Loucy (cell line): Measurements from ENCODE around the gene MTLN.
"Not testable (repeated sequence)": the region's sequence is repeated elsewhere in the genome, so short reads cannot be mapped to it uniquely, and the experiment has no call there.

Experiments used
- H2AFZ ChIP-seq: fragments of 200-600 bp; sonication (generic); 2 replicates; pipeline ENCODE4 v1.6.0; 2016; ENCODE audit warnings: antibody characterized with exemption, mild to moderate bottlenecking, low read length, moderate library complexity
- H3F3A ChIP-seq: fragments of 200-600 bp; 2 replicates; pipeline ENCODE4 v1.6.0; 2016; ENCODE audit warnings: antibody characterized with exemption, low read depth, mild to moderate bottlenecking
- H3K27me3 ChIP-seq: fragments of 200-600 bp; sonication (generic); 2 replicates; pipeline ENCODE4 v1.6.1; 2014; ENCODE audit warnings: low read length, mild to moderate bottlenecking; ENCODE audit not compliant: insufficient read depth, poor library complexity, severe bottlenecking
- H3K36me3 ChIP-seq: fragments of 200-600 bp; sonication (generic); 2 replicates; pipeline ENCODE4 v1.6.1; 2016; ENCODE audit warnings: low read length; ENCODE audit not compliant: insufficient read depth
- H3K4me1 ChIP-seq: fragments of 200-600 bp; sonication (generic); 2 replicates; pipeline ENCODE4 v1.5.1; 2014; ENCODE audit warnings: low read length, mild to moderate bottlenecking; ENCODE audit not compliant: insufficient read depth, poor library complexity, severe bottlenecking
- H3K4me2 ChIP-seq: fragments of 200-600 bp; sonication (generic); 2 replicates; pipeline ENCODE4 v1.6.0; 2014; ENCODE audit warnings: antibody characterized with exemption, low read length, low read depth, mild to moderate bottlenecking; ENCODE audit not compliant: poor library complexity, severe bottlenecking
- H3K4me3 ChIP-seq: fragments of 200-600 bp; sonication (generic); 2 replicates; pipeline ENCODE4 v1.5.1; 2014; ENCODE audit warnings: low read length, mild to moderate bottlenecking, mixed read lengths; ENCODE audit not compliant: poor library complexity, severe bottlenecking
- H3K79me2 ChIP-seq: fragments of 200-600 bp; sonication (generic); 2 replicates; pipeline ENCODE4 v1.6.1; 2014; ENCODE audit warnings: low read length; ENCODE audit not compliant: insufficient read depth
- H3K9ac ChIP-seq: fragments of 200-600 bp; sonication (generic); 2 replicates; pipeline ENCODE4 v1.6.0; 2014; ENCODE audit warnings: mild to moderate bottlenecking, low read depth, low read length, moderate library complexity; ENCODE audit not compliant: poor library complexity, severe bottlenecking
- H3K9me2 ChIP-seq: fragments of 200-600 bp; sonication (generic); replicated peaks from 2 replicates; pipeline ENCODE4 v1.6.1; 2016; ENCODE audit warnings: low read depth, low read length, mixed read lengths
- H3K9me3 ChIP-seq: fragments of 200-600 bp; sonication (generic); 2 replicates; pipeline ENCODE4 v1.6.1; 2014; ENCODE audit warnings: mild to moderate bottlenecking, antibody characterized with exemption, low read length, low read depth; ENCODE audit not compliant: insufficient read depth
- H4K20me1 ChIP-seq: fragments of 200-600 bp; sonication (generic); 2 replicates; pipeline ENCODE4 v1.6.0; 2014; ENCODE audit warnings: antibody characterized with exemption, low read length, mild to moderate bottlenecking; ENCODE audit not compliant: insufficient read depth, poor library complexity, severe bottlenecking
- EZH2phosphoT487 ChIP-seq: fragments of 200-600 bp; IDR thresholded peaks from 2 replicates; pipeline ENCODE4 v1.6.1; 2018; ENCODE audit warnings: antibody characterized with exemption, mild to moderate bottlenecking, moderate library complexity, borderline replicate concordance
- TF ChIP-seq, protein P1 (sequence below): fragments of 200-600 bp; sonication (generic); conservative IDR thresholded peaks from 2 replicates; pipeline ENCODE4 v1.5.1; 2014; ENCODE audit warnings: mild to moderate bottlenecking, antibody characterized with exemption, low read length

MTLN gene

GRCh38 chr2:110219496-110220189, 7.3 kb upstream of the MTLN start:
- Histone ChIP-seq H3K36me3 (no peaks in the 10 kb centered on the region), H3K4me1 (no peaks in the 10 kb centered on the region), H3K4me2 (no peak overlapping the region), H3K9ac (no peak overlapping the region), H3K9me3 (no peaks in the 10 kb centered on the region), H3K27me3 (peaks cover 67% of the 10 kb centered on the region), H3K4me3 (no peak overlapping the region), H3K79me2 (no peaks in the 10 kb centered on the region), H3K9me2 (no peaks in the 10 kb centered on the region), H3F3A (no peaks in the 10 kb centered on the region), H4K20me1 (no peaks in the 10 kb centered on the region), H2AFZ (no peak overlapping the region)
- TF ChIP-seq EZH2phosphoT487: no peak
- TF ChIP-seq, protein P1, sequence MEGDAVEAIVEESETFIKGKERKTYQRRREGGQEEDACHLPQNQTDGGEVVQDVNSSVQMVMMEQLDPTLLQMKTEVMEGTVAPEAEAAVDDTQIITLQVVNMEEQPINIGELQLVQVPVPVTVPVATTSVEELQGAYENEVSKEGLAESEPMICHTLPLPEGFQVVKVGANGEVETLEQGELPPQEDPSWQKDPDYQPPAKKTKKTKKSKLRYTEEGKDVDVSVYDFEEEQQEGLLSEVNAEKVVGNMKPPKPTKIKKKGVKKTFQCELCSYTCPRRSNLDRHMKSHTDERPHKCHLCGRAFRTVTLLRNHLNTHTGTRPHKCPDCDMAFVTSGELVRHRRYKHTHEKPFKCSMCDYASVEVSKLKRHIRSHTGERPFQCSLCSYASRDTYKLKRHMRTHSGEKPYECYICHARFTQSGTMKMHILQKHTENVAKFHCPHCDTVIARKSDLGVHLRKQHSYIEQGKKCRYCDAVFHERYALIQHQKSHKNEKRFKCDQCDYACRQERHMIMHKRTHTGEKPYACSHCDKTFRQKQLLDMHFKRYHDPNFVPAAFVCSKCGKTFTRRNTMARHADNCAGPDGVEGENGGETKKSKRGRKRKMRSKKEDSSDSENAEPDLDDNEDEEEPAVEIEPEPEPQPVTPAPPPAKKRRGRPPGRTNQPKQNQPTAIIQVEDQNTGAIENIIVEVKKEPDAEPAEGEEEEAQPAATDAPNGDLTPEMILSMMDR: no peak

DNA sequence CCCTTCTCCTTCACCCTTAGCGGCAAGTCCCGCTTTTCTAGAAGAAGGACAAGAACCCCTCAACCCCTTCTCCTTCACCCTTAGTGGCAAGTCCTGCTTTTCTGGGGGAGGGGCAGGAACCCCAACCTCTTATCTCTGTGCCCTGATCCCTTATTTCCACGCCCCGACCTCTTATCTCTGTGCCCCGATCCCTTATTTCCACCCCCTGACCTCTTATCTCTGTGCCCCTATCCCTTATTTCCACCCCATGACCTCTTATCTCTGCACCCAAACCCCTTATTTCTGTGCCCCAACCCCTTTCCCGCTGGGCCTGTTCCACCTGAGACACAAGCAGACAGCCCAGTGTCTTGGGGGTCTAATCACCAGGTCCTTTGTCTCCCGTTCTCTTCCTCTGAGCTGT, 6.5 kb upstream of the MTLN start:
- not testable (repeated sequence) for H3K4me1 ChIP-seq, H3K4me2 ChIP-seq

GRCh38 chr2:110216803-110217202, 4.5 kb upstream of the MTLN start:
- Histone ChIP-seq H3F3A (no peaks in the 10 kb centered on the region), H3K36me3 (no peaks in the 10 kb centered on the region), H3K9ac (no peak overlapping the region), H3K9me2 (no peaks in the 10 kb centered on the region), H3K79me2 (peaks cover 6% of the 10 kb centered on the region), H4K20me1 (no peaks in the 10 kb centered on the region), H3K4me3 (no peak overlapping the region), H3K27me3 (peaks cover 58% of the 10 kb centered on the region), H3K9me3 (peaks cover 7% of the 10 kb centered on the region; the same call in 1 of the 2 replicates), H2AFZ (no peak overlapping the region), H3K4me1 (peaks cover under 1% of the 10 kb centered on the region), H3K4me2 (no peak overlapping the region)
- no peak for TF ChIP-seq EZH2phosphoT487
- TF ChIP-seq, protein P1: no peak

More for the DNA sequence above, 6.5 kb upstream of the MTLN start:
- H3K79me2 ChIP-seq, H3K9ac ChIP-seq, H2AFZ ChIP-seq, H4K20me1 ChIP-seq, H3F3A ChIP-seq, H3K9me3 ChIP-seq, H3K4me3 ChIP-seq, H3K9me2 ChIP-seq, H3K36me3 ChIP-seq: not testable (repeated sequence)
- H3K27me3 ChIP-seq: peaks cover 67% of the 10 kb centered on the region

DNA sequence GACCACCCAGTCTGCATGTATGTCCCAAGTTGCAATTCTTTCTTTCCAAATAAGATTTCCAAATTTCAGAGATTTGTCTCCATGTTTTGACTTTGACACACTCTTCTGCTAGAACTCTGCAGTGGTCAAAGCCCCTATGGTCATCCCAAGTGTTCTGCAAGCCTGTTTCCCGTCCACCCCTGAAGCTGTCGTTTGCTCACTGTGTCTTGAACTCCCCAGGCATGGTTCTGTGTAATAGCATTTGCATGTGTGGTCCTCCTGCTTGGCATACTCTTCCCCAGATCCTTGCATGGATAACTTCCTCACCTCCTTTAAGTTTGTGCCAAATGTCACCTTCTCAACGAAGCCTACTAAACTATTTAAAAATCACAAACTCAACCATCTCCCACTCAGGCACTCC, 3.9 kb upstream of the MTLN start:
- Histone ChIP-seq H3K4me2 (no peak overlapping the region), H3K9me2 (no peaks in the 10 kb centered on the region), H3K9ac (no peak overlapping the region), H2AFZ (no peak overlapping the region), H3K79me2 (peaks cover 12% of the 10 kb centered on the region), H3K27me3 (peaks cover 52% of the 10 kb centered on the region), H3K9me3 (peaks cover 7% of the 10 kb centered on the region; the same call in 1 of the 2 replicates), H3K36me3 (no peaks in the 10 kb centered on the region), H3F3A (no peaks in the 10 kb centered on the region), H3K4me3 (no peak overlapping the region), H4K20me1 (no peaks in the 10 kb centered on the region), H3K4me1 (peaks cover 6% of the 10 kb centered on the region)
- TF ChIP-seq, protein P1: no peak
- no peak for TF ChIP-seq EZH2phosphoT487
